Measurements from ENCODE around the gene CNGA2.
A peak's percentile ranks its signal among the peaks of the same experiment; 100 is the strongest.

CNGA2 gene

GRCh38 chrX:151753313-151754046 is 18.9 kb downstream of the CNGA2 start:
- DNase-seq (ENCODE audit: low read depth in 2 of 2), result peak in 1 of 2 donors; percentile 0

DNA sequence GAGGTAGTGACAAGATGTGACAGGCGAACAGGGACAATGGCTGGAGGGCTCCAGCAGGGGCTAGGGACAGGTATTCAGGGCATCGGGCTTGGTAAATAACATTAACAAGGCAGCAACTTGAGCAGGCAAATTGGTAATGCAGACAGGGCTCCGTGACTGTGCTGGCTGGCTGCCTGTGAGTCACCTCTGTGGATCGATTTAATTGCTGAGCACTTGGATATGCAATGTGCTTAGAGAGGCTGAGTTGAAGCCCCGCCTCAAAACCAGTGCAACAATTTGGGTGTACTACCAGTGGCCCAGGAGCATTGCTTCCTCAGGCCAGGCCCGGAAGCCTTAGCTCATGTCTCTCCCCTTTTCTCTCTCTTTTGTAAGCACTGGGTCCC is 19.5 kb downstream of the CNGA2 start:
- DNase-seq (ENCODE audit: low read depth in 2 of 2), result no peak

GRCh38 chrX:151754641-151755215 is 20.2 kb downstream of the CNGA2 start:
- no peak for DNase-seq (ENCODE audit: low read depth in 2 of 2)

DNA sequence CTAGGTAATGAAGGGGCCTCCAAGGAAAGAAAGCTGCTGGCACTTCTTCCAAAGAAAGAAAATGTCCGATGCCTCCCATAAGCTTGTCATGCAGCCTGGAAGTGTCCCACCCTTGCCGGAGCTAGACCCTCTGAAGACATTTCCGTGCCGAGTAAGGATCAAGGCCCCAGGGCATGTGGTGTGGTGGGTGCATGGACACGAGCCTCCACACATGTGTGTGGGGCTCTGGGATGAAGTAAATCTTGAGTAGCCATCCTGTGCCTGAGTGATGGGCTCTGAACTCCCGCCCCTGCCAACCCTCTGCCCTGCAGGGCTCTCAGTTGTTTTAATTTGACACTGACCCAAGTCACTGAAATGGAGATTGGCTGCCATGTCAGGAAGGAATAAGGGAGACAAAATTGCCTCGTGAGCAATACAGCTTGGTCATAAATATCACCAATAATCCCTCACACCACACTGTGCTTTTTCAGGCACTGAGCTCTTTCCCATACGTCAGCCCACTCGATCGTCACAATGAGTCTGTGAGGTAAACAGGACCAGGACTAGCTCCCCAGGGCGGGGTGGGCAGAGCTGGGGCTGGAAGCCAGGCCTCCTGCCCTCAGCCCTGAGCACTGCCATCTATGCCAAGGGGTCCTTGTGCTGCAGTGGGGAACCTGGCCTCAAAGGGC is 24.6 kb downstream of the CNGA2 start:
- no peak for DNase-seq (ENCODE audit: low read depth in 2 of 2)

- no peak for DNase-seq (ENCODE audit: low read depth in 2 of 2)
Measured at GRCh38 chrX:151762802-151763201, 28.3 kb downstream of the CNGA2 start.

GRCh38 chrX:151763711-151764110 is 29.2 kb downstream of the CNGA2 start:
- no peak for DNase-seq (ENCODE audit: low read depth in 2 of 2)

DNA sequence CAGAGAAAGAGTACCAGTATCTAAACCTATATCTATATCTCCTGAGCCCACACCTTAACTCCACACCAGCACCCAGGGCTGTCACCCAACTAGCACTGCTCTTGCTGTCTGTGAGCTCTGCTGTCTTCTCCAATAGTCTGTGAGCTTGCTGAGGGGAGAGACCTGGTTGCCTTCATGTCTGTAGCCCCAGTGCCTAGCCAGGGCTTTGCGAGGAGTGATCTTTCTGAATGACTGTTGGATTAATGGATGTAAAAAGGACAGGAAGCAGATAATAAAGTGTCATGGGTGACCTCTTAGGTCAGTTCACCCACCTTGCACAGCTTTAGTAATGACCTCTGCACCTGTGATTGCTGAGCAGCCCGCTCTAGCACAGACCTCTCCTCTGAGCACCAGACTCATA is 30.5 kb downstream of the CNGA2 start:
- DNase-seq (ENCODE audit: low read depth in 2 of 2), result no peak

- DNase-seq (ENCODE audit: low read depth in 2 of 2), result no peak
Measured at GRCh38 chrX:151771726-151772125, 37.2 kb downstream of the CNGA2 start.

GRCh38 chrX:151773434-151773833 is 38.9 kb downstream of the CNGA2 start:
- DNase-seq (ENCODE audit: low read depth in 2 of 2), result no peak

GRCh38 chrX:151774421-151774820 is 39.9 kb downstream of the CNGA2 start:
- no peak for DNase-seq (ENCODE audit: low read depth in 2 of 2)

DNA sequence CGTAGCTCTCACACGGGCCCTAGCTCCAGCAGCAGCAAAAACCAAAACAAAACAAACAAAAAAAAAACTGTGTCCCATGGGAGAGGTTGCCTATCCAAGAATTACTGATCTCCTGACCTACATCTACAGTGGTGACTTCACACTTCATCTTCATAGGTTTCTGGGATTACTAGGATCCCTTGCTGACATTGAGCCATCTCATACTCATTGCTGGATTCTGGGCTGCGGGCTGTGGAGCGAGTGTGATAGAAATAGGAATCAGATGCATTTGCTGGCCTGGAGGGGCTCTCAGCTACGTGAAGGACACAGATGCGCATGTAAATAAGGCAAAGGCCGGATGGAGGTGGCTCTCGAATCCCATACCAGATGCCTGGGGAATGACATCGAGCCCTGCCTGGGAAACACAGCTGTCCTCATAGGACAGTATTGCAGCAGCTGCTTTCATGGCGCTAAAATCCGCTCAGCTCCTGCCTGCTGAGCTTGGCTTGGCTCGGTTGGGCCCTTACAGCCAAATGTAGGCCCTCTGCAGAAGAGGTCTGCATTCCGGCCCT is 41.7 kb downstream of the CNGA2 start:
- no peak for DNase-seq (ENCODE audit: low read depth in 2 of 2)

DNA sequence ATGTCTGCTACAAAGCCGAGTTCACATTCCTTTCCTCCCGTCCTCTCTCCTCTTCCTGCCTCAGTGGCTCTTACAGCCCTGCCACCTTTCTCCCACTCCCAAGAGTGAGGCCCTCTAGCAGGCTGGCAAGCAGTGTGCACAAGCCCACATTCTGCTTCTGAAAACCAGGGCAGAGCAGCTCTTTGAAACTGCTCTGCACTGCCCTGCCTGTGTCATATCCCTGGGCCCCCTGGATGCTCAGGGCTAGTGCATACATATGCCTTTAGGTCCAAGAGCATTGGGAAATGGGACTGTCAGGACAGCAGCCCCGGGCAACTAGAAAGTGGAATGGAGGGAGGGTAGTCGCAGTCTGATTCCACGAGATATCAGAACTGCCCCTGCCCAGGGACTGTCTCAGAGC is 42.4 kb downstream of the CNGA2 start:
- DNase-seq (ENCODE audit: low read depth in 2 of 2), result no peak

DNA sequence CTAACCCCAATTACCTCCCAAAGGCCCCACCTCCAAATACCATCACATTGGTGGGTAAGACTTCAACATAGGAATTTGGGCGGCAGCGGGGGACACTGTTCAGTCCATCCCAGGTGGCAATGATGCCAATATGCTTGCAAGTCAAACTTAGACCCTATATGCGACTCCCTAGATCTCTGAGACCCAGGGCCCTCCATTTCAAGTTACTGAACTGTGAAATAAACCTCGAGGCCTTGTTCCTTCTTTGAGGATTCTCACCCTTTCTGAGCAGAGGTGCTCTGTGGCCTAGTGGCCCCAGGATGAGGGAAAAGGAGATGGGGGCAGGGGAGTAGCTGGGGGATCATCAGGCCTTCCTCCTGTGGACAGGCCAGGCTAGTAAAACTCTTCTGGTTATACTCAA is 44.7 kb downstream of the CNGA2 start:
- no peak for DNase-seq (ENCODE audit: low read depth in 2 of 2)

DNA sequence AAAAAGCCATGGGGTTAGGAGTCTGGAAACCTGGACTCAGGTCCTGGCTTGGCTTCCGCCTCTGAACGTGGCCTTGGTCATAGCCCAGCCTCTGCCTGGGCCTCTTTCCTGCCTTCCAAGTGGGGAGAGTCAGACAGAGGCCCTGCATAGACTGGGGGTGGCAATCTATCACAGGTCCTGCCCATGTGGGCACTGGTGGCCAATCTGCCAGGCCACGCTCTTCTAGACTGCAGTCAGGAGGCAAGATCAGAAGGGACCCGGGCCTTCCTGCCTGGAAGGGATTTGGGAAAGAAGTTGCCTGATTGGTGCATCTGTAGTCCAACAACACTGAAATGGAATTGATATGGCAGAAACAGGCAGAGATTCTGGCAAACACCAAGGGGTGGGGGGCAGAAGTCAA is 46.1 kb downstream of the CNGA2 start:
- DNase-seq (ENCODE audit: low read depth in 2 of 2), result no peak

DNA sequence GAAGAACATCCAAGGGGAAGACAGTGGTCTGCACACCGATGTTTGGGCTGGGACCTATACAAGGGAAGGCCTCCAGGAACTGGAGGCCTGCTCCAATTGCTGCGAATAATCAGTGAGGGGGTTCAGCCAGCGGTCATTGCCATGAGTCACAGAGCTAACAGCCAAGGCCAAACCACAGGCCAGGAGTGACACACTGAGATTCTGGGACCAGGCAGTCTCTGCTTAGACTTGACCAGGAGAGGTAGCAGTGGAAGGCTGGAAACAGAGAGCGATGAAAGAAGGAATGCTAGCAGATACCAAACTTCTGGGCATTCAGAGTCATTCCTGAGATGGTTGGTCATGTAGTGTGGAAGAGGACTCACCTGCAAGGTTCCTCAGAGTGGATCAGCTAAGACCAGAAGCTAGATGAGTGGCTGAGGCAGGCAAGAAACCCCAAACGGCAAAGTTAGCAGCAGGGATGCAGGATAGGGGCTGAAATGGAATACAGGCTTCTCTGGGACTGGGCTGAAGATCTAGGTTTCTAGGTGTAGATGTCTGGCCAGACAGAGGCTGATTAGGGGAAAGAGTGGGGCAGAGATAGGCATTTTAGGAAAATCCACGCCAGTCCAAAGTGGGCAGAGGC is 54.7 kb downstream of the CNGA2 start:
- no peak for DNase-seq (ENCODE audit: low read depth in 2 of 2)

- no peak for DNase-seq (ENCODE audit: low read depth in 2 of 2)
Measured at GRCh38 chrX:151790481-151791160, 56.1 kb downstream of the CNGA2 start.

- DNase-seq (ENCODE audit: low read depth in 2 of 2), result no peak
Measured at GRCh38 chrX:151791961-151792360, 57.4 kb downstream of the CNGA2 start.

DNA sequence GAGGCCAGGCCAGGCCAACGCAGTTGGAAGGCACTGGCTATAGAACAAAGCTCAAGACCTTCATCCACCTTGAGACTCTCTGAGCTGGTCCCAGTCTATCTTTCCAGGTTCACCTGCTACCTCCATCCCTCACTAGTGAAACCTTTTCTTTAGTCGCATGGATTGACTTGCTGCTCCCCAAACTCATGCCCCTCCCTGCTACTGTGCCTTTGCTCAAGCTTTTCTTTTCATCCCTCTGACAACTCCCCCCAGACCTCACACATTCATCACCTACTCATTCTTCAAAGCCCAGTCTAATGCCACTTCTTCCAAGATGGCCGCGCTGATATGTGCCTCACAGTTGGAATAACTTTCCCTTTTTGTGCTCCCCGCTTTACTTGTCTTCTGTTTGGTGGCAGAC is 58.0 kb downstream of the CNGA2 start:
- DNase-seq (ENCODE audit: low read depth in 2 of 2), result no peak

- no peak for DNase-seq (ENCODE audit: low read depth in 2 of 2)
Measured at GRCh38 chrX:151793886-151794285, 59.3 kb downstream of the CNGA2 start.

Data from stimulated activated CD4-positive, alpha-beta T cell treated with anti-CD3 and anti-CD28 coated beads, Interleukin-4, amount 100 ng/mL, for 48 hours (primary cell).